CD14-positive monocyte (primary cell): ENCODE results near the gene TP53RK. TPM values are rescaled to one million over a fixed set of nuclear protein-coding genes. Genes with fewer than 3 reads are reported as not detected.

Source experiments
- DNase-seq, 3 donors: peaks; one replicate each; pipeline ENCODE4 v3.0.0-alpha.2; 2011 to 2022
- H2AFZ ChIP-seq: 2 replicates; pipeline ENCODE4 v1.6.0; 2012; ENCODE audit warnings: mild to moderate bottlenecking, low read depth, low read length, inconsistent platforms; ENCODE audit not compliant: insufficient read depth, poor library complexity, severe bottlenecking
- H3K27ac ChIP-seq, 2 donors: 1 replicate in 1 of 2; 2 replicates in 1 of 2; pipeline ENCODE4 v1.5.1; 2012 to 2013; ENCODE audit warnings: low read length in 2 of 2, control low read depth in 1 of 2, inconsistent platforms in 1 of 2, low read depth in 1 of 2, mild to moderate bottlenecking in 1 of 2
- H3K27me3 ChIP-seq, 2 donors: one replicate each; pipeline versions ENCODE4 v1.6.0 to v1.6.1; 2011 to 2013; ENCODE audit warnings: low read length in 2 of 2; ENCODE audit not compliant: control insufficient read depth in 2 of 2, insufficient read depth in 2 of 2
- H3K36me3 ChIP-seq, 2 donors: replicated peaks in 1 of 2; 1 replicate in 1 of 2; 2 replicates in 1 of 2; pipeline versions ENCODE4 v1.5.1 to v1.6.1; 2012 to 2013; ENCODE audit warnings: low read length in 2 of 2, control low read depth in 1 of 2, inconsistent platforms in 1 of 2, mild to moderate bottlenecking in 1 of 2; ENCODE audit not compliant: insufficient read depth in 2 of 2, control insufficient read depth in 1 of 2
- H3K4me1 ChIP-seq, 2 donors: 1 replicate in 1 of 2; 2 replicates in 1 of 2; pipeline versions ENCODE4 v1.5.1 to v1.6.1; 2012 to 2013; ENCODE audit warnings: low read length in 2 of 2, control low read depth in 1 of 2, inconsistent platforms in 1 of 2, mild to moderate bottlenecking in 1 of 2, moderate library complexity in 1 of 2; ENCODE audit not compliant: insufficient read depth in 2 of 2, control insufficient read depth in 1 of 2
- H3K4me2 ChIP-seq: replicated peaks from 2 replicates; pipeline ENCODE3; 2012; ENCODE audit warnings: low read length, moderate library complexity, mild to moderate bottlenecking; ENCODE audit not compliant: poor library complexity, severe bottlenecking; ENCODE audit errors: extremely low read depth
- H3K4me3 ChIP-seq, 3 experiments: fragments of 200-600 bp in 1 of 3; sonication (generic) in 1 of 3; replicated peaks in 1 of 3; 1 replicate in 2 of 3; 2 replicates in 1 of 3; pipeline ENCODE4 v1.5.1; 2011 to 2013; ENCODE audit warnings: low read length in 3 of 3, mild to moderate bottlenecking in 3 of 3, control low read depth in 2 of 3, low read depth in 2 of 3, inconsistent platforms in 1 of 3, moderate library complexity in 1 of 3
- H3K79me2 ChIP-seq: 2 replicates; pipeline ENCODE4 v1.6.0; 2012; ENCODE audit warnings: mild to moderate bottlenecking, control low read depth, inconsistent platforms, low read length, moderate library complexity; ENCODE audit not compliant: insufficient read depth
- H3K9ac ChIP-seq: 2 replicates; pipeline ENCODE4 v1.6.0; 2017; ENCODE audit warnings: low read length, mild to moderate bottlenecking; ENCODE audit not compliant: insufficient read depth, poor library complexity, severe bottlenecking
- H3K9me3 ChIP-seq, 2 donors: replicated peaks in 1 of 2; 1 replicate in 1 of 2; 2 replicates in 1 of 2; pipeline versions ENCODE4 v1.5.1 to v1.6.1; 2012 to 2013; ENCODE audit warnings: low read length in 2 of 2, control low read depth in 1 of 2; ENCODE audit not compliant: control insufficient read depth in 1 of 2, insufficient read depth in 1 of 2
- H4K20me1 ChIP-seq: 2 replicates; pipeline ENCODE4 v1.6.0; 2012; ENCODE audit warnings: mild to moderate bottlenecking, low read length, control low read depth, moderate library complexity; ENCODE audit not compliant: insufficient read depth
- H3K27ac Mint-ChIP-seq, 7 donors: one replicate each; pipeline ENCODE4 v1.8.0; 2020; ENCODE audit warnings: mild to moderate bottlenecking in 7 of 7, mixed read lengths in 7 of 7, moderate library complexity in 6 of 7, inconsistent platforms in 2 of 7
- H3K27me3 Mint-ChIP-seq, 3 donors: one replicate each; pipeline ENCODE4 v1.8.0; 2021 to 2022; ENCODE audit warnings: low read depth in 3 of 3, mild to moderate bottlenecking in 3 of 3, mixed read lengths in 3 of 3, moderate library complexity in 3 of 3, inconsistent platforms in 1 of 3
- H3K36me3 Mint-ChIP-seq, 2 donors: one replicate each; pipeline ENCODE4 v1.8.0; 2020; ENCODE audit warnings: mixed read lengths in 2 of 2, inconsistent platforms in 1 of 2, mild to moderate bottlenecking in 1 of 2
- H3K4me1 Mint-ChIP-seq: one replicate; pipeline ENCODE4 v1.8.0; 2020; ENCODE audit warnings: mild to moderate bottlenecking, mixed read lengths
- H3K4me3 Mint-ChIP-seq, 2 donors: one replicate each; pipeline ENCODE4 v1.8.0; 2020; ENCODE audit warnings: mild to moderate bottlenecking in 2 of 2, mixed read lengths in 2 of 2, moderate library complexity in 1 of 2
- H3K9me3 Mint-ChIP-seq, 7 donors: one replicate each; pipeline ENCODE4 v1.8.0; 2020 to 2022; ENCODE audit warnings: mixed read lengths in 7 of 7, mild to moderate bottlenecking in 6 of 7, moderate library complexity in 6 of 7, inconsistent platforms in 2 of 7
- WGBS: methylation state at CpG from one replicate; pipeline ENCODE4 v1.1.5; 2013; ENCODE audit warnings: missing lambda C conversion rate; ENCODE audit not compliant: insufficient coverage; 5-methylcytosine and 5-hydroxymethylcytosine counted together
- intact Hi-C, 2 donors: fragments of 100-400 bp; cut with micrococcal nuclease; formaldehyde crosslinking; loops; one replicate each; pipeline versions ENCODE4 v1.15.0 to v1.15.1; 2023
- polyA plus RNA-seq, 3 donors: library from polyadenylated mRNA; depleted of rRNA in 1 of 3; unstranded in 2 of 3; stranded (reverse) in 1 of 3; fragments of 300-500 nt in 2 of 3; fragments of >200 nt in 1 of 3; fragmentation: Illumina TruSeq in 2 of 3; gene quantifications; 1 replicate in 2 of 3; 2 replicates in 1 of 3; pipeline ENCODE4 v1.2.3, GENCODE V29; 2012 to 2021
- TF ChIP-seq, protein P1 (sequence below): fragments of 200-600 bp; IDR thresholded peaks from one replicate; pipeline ENCODE4 v1.8.0; 2022; ENCODE audit warnings: antibody characterized with exemption, mild to moderate bottlenecking

TP53RK gene
- polyA plus RNA-seq, 3 donors, result 1.4 to 10.9 (median 9.5) TPM

DNA sequence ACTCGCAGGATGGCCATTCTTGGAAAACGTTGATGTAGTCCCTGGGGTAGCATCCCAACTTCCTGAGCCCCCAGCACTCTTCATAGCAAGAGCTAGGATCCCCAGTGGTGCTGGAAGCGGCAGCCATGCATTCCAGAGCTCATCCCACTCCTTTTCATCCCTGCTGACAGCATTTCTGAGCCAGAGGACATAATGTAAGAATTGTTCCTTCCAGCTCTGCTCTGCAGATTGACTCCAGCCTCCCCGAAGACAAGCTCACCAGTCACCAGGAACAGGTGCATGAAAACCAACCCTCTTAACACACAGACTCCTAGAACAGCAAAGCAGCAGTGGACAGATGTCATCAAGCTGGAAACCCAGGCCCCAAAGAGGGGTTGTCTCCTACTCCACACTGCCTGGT, 41.8 kb downstream of the TP53RK start:
- Histone ChIP-seq H3K27ac (no peak overlapping the region), H3K4me3 (no peak overlapping the region), H2AFZ (no peak overlapping the region), H3K4me2 (no peak overlapping the region), H4K20me1 (no peaks in the 10 kb centered on the region), H3K9ac (no peak overlapping the region), H3K4me1 (no peaks in the 10 kb centered on the region), H3K79me2 (no peaks in the 10 kb centered on the region), H3K9me3 (peaks cover 0 to 8% of the 10 kb centered on the region in 2 donors), H3K27me3 (peaks cover 27 to 38% of the 10 kb centered on the region in 2 donors), H3K36me3 (no peaks in the 10 kb centered on the region)
- peak overlapping the region in 1 of 2 donors; percentile 52 for H3K4me3 Mint-ChIP-seq
- H3K4me1 Mint-ChIP-seq, result no peaks in the 10 kb centered on the region
- DNase-seq, result no peak
- intact Hi-C loops, result no loop called here
- H3K27ac Mint-ChIP-seq, result no peak overlapping the region
- H3K36me3 Mint-ChIP-seq, result peaks cover 3 to 4% of the 10 kb centered on the region in 2 donors
- TF ChIP-seq, protein P1, sequence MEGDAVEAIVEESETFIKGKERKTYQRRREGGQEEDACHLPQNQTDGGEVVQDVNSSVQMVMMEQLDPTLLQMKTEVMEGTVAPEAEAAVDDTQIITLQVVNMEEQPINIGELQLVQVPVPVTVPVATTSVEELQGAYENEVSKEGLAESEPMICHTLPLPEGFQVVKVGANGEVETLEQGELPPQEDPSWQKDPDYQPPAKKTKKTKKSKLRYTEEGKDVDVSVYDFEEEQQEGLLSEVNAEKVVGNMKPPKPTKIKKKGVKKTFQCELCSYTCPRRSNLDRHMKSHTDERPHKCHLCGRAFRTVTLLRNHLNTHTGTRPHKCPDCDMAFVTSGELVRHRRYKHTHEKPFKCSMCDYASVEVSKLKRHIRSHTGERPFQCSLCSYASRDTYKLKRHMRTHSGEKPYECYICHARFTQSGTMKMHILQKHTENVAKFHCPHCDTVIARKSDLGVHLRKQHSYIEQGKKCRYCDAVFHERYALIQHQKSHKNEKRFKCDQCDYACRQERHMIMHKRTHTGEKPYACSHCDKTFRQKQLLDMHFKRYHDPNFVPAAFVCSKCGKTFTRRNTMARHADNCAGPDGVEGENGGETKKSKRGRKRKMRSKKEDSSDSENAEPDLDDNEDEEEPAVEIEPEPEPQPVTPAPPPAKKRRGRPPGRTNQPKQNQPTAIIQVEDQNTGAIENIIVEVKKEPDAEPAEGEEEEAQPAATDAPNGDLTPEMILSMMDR, result no peak
- H3K27me3 Mint-ChIP-seq, result peaks cover 40 to 56% (median 41%) of the 10 kb centered on the region in 3 donors
- peaks cover 0 to 6% (median 1%) of the 10 kb centered on the region in 7 donors for H3K9me3 Mint-ChIP-seq
- WGBS, result 71% methylated on average over 3 of the region's 4 CpGs

DNA sequence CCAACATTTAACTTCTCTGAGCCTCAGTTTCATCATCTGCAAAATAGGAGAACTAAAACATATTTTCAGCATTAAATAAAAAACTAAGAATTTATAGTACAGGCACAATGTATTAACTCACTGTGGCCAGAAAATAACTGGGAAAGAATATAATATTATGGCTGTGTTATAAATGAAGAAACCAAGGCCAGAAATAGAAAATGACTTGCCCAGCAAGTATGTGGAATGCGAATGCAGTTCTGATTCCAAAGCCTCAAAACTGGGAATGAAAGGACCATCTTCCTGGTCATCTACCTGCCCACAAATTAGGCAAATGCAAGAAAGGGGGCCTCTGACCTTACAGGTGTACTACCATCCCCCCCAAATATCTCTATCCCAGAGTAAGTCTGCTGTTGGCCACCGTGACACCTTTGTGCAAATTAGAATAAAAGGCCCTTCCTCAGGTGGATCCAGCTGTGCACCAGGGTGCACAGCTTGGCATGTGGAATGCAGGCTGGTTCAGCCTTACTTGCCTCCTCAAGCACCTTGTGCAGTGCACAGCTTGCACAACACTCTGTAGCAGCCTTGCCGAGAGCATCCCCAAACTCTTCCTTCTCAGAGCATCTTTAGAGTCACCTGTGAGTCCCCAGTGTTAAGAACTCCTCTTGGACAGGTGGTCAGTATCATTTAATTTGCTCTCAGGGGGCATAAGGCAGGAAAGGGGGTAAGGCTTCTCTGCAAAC, 42.4 kb downstream of the TP53RK start:
- intact Hi-C loops, result no loop called here
- Histone ChIP-seq H3K36me3 (no peaks in the 10 kb centered on the region), H3K4me2 (no peak overlapping the region), H4K20me1 (no peaks in the 10 kb centered on the region), H3K9me3 (peaks cover 0 to 6% of the 10 kb centered on the region in 2 donors), H3K4me3 (no peak overlapping the region), H3K4me1 (no peaks in the 10 kb centered on the region), H3K27me3 (peaks cover 22 to 32% of the 10 kb centered on the region in 2 donors), H3K79me2 (no peaks in the 10 kb centered on the region), H3K9ac (no peak overlapping the region), H2AFZ (no peak overlapping the region), H3K27ac (no peak overlapping the region)
- TF ChIP-seq, protein P1, result no peak
- Mint-ChIP-seq H3K9me3 (peaks cover 0 to 4% (median 1%) of the 10 kb centered on the region in 7 donors), H3K27ac (no peak overlapping the region), H3K4me1 (no peaks in the 10 kb centered on the region), H3K4me3 (no peak overlapping the region), H3K36me3 (peaks cover 3 to 4% of the 10 kb centered on the region in 2 donors), H3K27me3 (peaks cover 36 to 50% (median 36%) of the 10 kb centered on the region in 3 donors)
- DNase-seq, result no peak
- WGBS, result 92% methylated on average over 2 of the region's 3 CpGs
